ENCODE data around the gene EFHC1.

Gene EFHC1

GRCh38 chr6:52544602-52545405, 124.7 kb downstream of the EFHC1 start:
- no peak for DNase-seq

GRCh38 chr6:52545406-52546119, 125.4 kb downstream of the EFHC1 start:
- DNase-seq = no peak

- DNase-seq = no peak
Observed at GRCh38 chr6:52546192-52546591, 126.0 kb downstream of the EFHC1 start.

- DNase-seq = no peak
Observed at GRCh38 chr6:52546678-52547077, 126.5 kb downstream of the EFHC1 start.

GRCh38 chr6:52547647-52548352, 127.7 kb downstream of the EFHC1 start:
- DNase-seq = no peak

- no peak for DNase-seq
Observed at GRCh38 chr6:52548353-52548713, 128.2 kb downstream of the EFHC1 start.

GRCh38 chr6:52548999-52549398, 128.9 kb downstream of the EFHC1 start:
- DNase-seq = no peak

- no peak for DNase-seq
Observed at GRCh38 chr6:52549428-52549827, 129.3 kb downstream of the EFHC1 start.

GRCh38 chr6:52550014-52550575, 130.0 kb downstream of the EFHC1 start:
- peak; percentile 49 for DNase-seq

GRCh38 chr6:52550870-52551269, 130.7 kb downstream of the EFHC1 start:
- no peak for DNase-seq

GRCh38 chr6:52551483-52552277, 131.5 kb downstream of the EFHC1 start:
- DNase-seq = peak; percentile 94

- peak; percentile 25 for DNase-seq
Observed at GRCh38 chr6:52552278-52552643, 132.1 kb downstream of the EFHC1 start.

- no peak for DNase-seq
Observed at GRCh38 chr6:52553158-52553557, 133.0 kb downstream of the EFHC1 start.

GRCh38 chr6:52553719-52554118, 133.6 kb downstream of the EFHC1 start:
- DNase-seq = no peak

- no peak for DNase-seq
Observed at GRCh38 chr6:52554684-52555280, 134.6 kb downstream of the EFHC1 start.

- no peak for DNase-seq
Observed at GRCh38 chr6:52555518-52556233, 135.5 kb downstream of the EFHC1 start.

- DNase-seq = no peak
Observed at GRCh38 chr6:52557389-52558265, 137.5 kb downstream of the EFHC1 start.

- no peak for DNase-seq
Observed at GRCh38 chr6:52558266-52559000, 138.3 kb downstream of the EFHC1 start.

- DNase-seq = no peak
Observed at GRCh38 chr6:52560462-52560861, 140.3 kb downstream of the EFHC1 start.

GRCh38 chr6:52562911-52563310, 142.8 kb downstream of the EFHC1 start:
- DNase-seq = no peak
